ENCODE results near the gene LRRC4B.
"Not testable (repeated sequence)": the region's sequence is repeated elsewhere in the genome, so short reads cannot be mapped to it uniquely, and the experiment has no call there.

Gene LRRC4B

DNA sequence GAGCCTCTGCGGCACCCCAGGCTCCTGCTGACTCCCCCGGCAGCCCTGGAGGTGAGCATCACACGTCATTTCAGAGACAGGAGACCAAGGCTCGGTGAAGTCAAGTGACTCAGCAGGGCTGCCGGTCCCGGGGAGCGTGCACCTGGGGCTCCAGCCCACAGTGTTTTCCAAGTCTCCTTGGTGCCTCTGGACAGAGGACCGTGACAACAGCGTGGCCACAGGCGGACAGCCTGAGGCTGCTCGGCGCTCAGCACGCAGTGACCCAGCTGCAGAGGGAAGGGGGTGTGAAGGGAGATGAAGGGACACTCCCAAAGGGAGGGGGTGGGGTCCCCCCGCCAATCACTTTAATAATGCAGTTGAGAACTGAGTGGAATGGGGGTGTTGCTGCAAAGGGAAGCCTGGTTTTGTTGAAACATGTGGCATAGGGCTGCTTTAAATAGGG lies 37.0 kb downstream of the LRRC4B start:
- FAIRE-seq (no peak), DNase-seq (ENCODE audit: low spot score) (no peak)

DNA sequence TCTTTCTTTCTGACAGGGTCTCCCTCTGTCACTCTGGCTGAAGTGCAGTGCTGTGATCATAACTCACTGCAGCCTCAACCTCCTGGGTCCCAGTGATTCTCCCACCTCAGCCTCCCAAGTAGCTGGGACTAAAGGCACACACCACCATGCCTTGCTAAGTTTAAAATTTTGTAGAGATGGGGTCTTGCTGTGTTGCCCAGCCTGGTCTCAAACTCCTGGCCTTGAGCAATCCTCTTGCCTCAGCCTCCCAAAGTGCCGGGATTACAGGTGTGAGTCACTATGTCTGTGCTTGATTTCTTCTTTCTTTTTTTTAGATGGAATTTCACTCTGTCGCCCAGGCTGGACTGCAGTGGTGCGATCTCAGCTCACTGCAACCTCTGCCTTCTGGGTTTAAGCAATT lies 40.2 kb downstream of the LRRC4B start:
- DNase-seq (ENCODE audit: low spot score); FAIRE-seq: not testable (repeated sequence)

- DNase-seq (ENCODE audit: low spot score) (no peak), FAIRE-seq (no peak)
These were observed 45.4 kb downstream of the LRRC4B start for GRCh38 chr19:50522881-50523280.

DNA sequence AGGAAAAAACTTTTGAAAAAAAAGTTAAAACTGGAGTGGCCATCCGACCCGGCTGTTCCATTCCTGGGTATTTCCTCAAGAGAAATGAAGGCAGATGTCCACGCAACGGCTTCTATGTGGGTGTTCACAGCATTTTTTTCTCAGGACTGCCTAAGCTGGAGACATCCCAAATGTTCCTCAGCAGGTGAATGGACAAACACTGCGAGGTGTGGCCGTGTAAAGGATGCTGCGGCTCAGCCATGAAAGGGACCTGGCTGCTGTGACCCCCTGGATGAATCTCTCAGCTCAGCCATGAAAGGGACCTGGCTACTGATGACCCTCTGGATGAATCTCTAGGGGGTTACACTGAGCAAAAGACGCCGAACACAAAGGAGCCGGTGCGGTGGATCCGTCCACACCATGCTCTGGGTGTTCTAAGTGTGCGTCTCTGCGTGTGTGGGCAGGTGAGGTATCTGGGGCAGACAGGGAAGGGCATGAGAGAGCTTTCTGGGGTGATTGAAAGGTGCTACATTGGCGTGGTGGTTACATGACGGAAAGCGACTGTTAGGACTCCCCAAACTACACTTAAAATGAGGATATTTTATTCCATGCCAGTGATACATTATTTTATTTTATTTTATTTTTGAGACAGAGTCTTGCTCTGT lies 47.3 kb downstream of the LRRC4B start:
- FAIRE-seq: no peak
- no peak for DNase-seq (ENCODE audit: low spot score)

DNA sequence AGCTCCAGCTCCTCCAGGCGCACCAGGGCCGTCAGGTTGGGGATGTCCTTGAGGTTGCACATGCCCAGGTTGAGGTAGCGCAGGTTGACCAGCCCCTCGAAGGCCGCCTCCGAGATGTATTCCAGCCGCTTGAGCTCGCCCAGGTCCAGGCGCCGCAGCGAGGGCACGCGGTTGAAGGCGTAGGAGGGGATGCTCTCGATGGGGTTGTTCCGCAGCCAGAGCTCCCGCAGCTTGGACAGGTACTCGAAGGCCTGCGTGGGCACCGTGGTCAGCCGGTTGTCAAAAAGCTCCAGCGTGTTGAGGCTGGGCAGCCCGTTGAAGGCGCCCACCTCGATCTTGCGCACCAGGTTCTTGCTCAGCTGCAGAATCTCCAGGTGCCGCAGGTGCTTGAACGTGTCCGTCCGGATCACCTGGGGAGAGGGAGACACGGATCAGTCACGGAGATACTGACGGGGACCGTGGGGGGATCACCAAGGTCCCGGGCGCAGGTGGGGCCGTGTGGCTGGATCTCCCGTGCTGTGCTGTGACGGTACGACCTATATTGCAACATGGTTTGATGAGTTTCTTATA lies 49.1 kb downstream of the LRRC4B start:
- no peak for FAIRE-seq
- no peak for DNase-seq (ENCODE audit: low spot score)

DNA sequence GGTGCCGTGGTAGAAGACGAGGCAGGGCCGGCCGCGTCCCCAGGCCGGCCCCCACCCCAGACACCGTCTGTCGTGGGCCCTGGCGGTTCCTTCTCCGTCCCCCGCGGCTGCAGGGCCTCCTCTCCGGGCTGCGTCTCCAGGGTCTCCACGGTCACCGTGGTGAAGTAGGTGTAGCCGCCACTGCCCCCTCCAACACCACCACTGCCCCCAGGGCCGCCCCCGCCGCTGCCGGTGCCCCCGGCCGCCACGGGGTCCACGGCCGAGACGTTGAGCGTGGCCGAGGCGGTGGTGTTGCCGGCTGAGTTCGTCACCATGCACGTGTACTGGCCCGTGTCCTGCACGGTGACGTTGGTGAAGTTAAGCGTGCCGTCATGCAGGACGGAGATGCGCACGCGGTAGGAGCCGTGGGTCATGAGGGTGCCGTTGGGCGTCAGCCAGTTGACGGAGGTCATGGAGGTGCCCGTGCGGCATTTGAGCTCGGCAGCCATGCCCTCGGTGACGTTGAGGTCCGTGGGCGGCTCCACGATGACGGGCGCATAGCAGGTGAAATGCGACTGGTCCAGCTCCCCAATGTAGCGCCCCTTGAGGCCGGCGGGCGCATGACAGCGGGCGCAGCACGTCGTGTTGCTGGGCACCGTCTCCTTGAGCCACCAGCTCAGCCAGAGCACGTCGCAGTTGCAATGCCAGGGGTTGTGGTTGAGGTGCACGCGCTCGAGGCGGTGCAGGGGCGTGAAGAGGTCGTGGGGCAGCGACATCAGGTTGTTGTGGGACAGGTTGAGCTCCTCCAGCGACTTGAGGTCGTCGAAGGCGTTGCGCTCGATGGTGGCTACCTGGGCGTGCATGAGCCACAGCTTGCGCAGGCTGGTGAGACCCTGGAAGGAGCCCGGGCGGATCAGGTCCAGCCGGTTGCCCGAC lies 49.9 kb downstream of the LRRC4B start:
- no peak for DNase-seq (ENCODE audit: low spot score)
- FAIRE-seq: no peak

GRCh38 chr19:50517704-50518075 lies 50.5 kb downstream of the LRRC4B start:
- no peak for FAIRE-seq
- no peak for DNase-seq (ENCODE audit: low spot score)

DNA sequence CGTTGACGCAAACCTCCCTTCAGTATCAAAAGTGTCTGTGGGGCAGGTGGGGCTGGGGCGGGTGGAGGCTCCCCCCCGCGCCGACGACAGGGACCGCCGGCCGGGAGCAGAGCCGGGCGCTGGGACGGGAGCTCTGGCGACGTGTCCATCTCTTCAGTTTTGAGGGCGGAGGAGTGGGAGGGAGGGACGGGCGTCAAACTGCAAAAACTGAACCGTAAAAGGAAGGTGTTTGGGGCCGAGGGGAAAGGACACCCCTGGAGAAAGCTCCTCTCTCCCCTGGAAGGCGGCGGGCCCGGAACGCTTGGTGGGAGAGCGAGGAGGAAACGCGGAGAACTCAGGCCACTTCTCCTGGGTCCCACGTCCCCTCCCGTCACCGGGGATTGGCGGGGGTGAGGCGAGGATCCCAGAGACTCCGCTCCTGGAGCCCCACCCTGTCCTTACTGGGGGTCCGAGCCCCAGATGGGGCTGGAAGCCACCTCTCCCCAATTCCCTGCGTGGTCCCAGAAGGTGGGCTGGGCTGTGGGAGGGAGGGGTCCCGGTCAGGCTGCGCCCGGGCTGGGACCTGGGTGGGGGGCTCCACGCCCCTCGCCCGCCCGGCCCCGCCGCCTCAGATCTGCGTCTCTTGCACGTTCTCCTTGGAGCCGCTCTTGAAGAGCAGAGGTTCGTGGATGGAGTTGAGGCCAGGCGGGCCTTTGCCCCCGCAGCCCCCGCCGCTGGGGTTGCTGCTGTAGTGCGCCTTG lies 51.1 kb downstream of the LRRC4B start:
- DNase-seq (ENCODE audit: low spot score) (no peak), FAIRE-seq (no peak)

GRCh38 chr19:50516456-50516855 lies 51.8 kb downstream of the LRRC4B start:
- no peak for FAIRE-seq
- no peak for DNase-seq (ENCODE audit: low spot score)

GRCh38 chr19:50515168-50515561 lies 53.1 kb downstream of the LRRC4B start:
- FAIRE-seq: no peak

DNA sequence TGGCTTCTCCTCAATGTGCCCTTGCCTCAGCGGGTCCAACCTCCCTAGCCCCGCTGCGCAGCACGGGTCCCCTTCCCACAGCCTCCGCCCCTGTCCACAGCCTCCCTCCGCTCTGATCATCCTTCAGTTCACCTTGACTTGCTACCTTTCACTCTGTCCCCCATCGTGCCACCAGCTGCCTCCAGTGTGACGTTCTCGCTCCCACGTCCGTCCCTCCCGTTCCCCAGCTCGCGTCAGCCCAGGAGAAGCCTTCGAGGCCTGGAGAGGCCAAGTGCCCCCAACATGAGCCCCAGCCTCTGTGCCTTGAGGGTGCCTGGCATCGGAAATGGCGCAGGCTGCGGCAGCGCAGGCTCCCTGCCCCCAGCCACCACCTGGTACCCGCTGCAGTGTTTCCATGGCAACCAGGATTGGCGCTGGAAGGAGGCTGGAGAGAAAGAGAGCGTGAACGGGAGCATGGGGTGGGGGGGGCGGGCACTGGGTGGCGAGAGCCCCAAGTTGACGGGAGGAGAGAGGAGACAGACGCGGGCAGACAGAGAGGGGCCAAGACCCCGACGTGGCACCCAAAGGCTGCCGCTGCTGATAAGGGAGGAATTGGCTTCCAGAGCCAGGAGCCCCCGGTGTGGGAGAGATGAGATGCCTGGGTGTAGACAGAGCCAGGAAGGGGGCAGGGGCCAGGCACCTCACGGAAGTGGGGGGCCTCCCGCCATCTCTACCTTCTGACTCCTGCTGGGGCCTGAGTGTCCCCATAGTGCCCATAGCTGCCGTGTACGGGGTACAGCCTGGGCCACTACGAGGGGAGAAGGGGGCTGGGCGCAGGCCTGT lies 53.7 kb downstream of the LRRC4B start:
- DNase-seq (ENCODE audit: low spot score) (no peak), FAIRE-seq (no peak)

More at GRCh38 chr19:50515168-50515561, 53.1 kb downstream of the LRRC4B start:
- DNase-seq (ENCODE audit: low spot score): no peak

- DNase-seq (ENCODE audit: low spot score): no peak
- FAIRE-seq: no peak
These were observed 54.4 kb downstream of the LRRC4B start, which contains the start of gene ASPDH for GRCh38 chr19:50513746-50514345. TSS of gene ASPDH (minus strand) at chr19:50513913. CDS start at chr19:50513823, 90 bp downstream.

GRCh38 chr19:50512999-50513745 lies 55.1 kb downstream of the LRRC4B start:
- DNase-seq (ENCODE audit: low spot score) (no peak), FAIRE-seq (no peak)

GRCh38 chr19:50512112-50512998 lies 55.9 kb downstream of the LRRC4B start:
- FAIRE-seq: no peak
- no peak for DNase-seq (ENCODE audit: low spot score)

DNA sequence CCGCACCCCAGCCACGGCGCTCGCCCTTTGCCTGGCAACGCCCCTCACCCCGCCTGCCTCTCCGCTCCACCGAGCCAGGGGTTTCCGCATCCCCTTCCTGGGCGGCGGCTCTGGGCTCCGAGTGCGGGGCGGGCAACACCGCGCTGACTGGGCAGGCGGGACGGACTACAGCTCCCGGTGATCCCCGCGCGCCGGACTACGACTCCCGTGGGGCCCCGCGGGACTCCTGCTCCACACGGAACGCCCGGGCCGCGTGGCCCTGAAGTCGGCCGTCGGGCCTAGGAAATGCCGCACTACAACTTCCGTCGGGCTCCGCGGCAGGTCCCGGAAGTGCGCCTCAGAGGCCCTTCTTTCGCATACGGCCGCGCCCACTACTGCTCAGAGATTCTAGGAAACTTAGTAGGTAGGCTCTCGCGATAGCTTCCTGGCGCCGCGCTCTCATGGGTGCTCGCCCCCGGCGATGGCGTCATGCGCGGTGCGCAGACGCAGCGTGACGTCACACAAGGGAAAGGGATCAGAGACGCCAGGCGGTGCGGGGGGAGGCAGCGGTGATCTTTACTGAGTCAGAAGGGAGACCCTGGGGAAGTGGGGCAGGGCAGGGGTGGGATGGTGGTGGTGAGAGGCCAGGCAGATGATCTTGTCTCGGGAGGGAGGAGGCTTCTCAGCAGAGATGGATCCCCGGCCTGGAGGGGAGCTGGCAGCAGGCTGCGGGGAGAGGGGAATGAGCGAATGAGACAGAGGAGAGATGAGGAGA lies 57.0 kb downstream of the LRRC4B start, which contains the start of gene JOSD2:
Gene JOSD2, minus strand, starts transcription at position 123 of the 754 bp plus-strand sequence. CDS start 760 bp downstream, outside the sequence.
- FAIRE-seq (peak; percentile 81), DNase-seq (ENCODE audit: low spot score) (peak; percentile 95)

GRCh38 chr19:50510700-50511068 lies 57.6 kb downstream of the LRRC4B start:
- DNase-seq (ENCODE audit: low spot score) (peak; percentile 4), FAIRE-seq (no peak)

DNA sequence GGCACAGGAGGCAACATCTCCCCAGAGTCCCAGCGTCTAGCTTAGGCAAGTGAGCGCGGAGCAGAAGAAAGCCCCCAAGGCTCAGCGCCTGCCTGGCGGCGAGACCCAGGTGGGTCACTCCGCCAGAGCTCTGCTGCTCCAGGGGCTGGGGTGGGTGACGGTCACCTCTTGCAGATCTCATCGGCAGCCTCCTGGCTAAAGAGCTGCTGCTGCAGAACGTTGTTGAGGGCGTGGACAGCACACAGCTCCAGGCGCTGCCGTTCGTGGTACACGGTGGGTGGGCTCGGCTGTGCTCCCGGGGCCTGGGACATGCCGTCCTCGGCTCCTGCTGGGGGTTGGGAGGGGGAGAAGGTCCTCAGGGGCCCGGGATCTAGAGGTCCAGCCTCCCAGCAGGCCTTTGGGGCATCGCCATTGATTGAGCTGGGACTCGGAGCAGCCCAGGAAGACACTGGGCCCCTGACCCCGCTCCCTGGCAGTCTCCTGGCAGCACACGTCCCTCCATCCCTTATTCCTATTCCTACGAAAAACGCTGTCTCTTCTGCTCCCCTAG lies 58.0 kb downstream of the LRRC4B start:
- FAIRE-seq (no peak), DNase-seq (ENCODE audit: low spot score) (no peak)
